ENCODE measurements around the gene LRCH4.

Gene LRCH4

GRCh38 chr7:100585511-100586265, at the start of gene LRCH4:
LRCH4 (minus strand) TSS chr7:100586129; CDS start chr7:100586100, 29 bp downstream.
- peak; percentile 65 for DNase-seq (ENCODE audit: low read depth)
- H3K4me3 ChIP-seq (ENCODE audit: low read depth, low read length) = peak within 1 kb of the TSS; percentile 93
- TF ChIP-seq, protein P1, sequence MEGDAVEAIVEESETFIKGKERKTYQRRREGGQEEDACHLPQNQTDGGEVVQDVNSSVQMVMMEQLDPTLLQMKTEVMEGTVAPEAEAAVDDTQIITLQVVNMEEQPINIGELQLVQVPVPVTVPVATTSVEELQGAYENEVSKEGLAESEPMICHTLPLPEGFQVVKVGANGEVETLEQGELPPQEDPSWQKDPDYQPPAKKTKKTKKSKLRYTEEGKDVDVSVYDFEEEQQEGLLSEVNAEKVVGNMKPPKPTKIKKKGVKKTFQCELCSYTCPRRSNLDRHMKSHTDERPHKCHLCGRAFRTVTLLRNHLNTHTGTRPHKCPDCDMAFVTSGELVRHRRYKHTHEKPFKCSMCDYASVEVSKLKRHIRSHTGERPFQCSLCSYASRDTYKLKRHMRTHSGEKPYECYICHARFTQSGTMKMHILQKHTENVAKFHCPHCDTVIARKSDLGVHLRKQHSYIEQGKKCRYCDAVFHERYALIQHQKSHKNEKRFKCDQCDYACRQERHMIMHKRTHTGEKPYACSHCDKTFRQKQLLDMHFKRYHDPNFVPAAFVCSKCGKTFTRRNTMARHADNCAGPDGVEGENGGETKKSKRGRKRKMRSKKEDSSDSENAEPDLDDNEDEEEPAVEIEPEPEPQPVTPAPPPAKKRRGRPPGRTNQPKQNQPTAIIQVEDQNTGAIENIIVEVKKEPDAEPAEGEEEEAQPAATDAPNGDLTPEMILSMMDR (IDR thresholded peaks at IDR 0.05; ENCODE audit: insufficient read depth, low read depth, low read length, missing control alignments) = no peak

- TF ChIP-seq, protein P1 (IDR thresholded peaks at IDR 0.05; ENCODE audit: insufficient read depth, low read depth, low read length, missing control alignments) = peak; percentile 63
- peak overlapping the region; percentile 99 for H3K4me3 ChIP-seq (ENCODE audit: low read depth, low read length)
- DNase-seq (ENCODE audit: low read depth) = peak; percentile 87
Measured at GRCh38 chr7:100632951-100633717, 47.2 kb upstream of the LRCH4 start.

GRCh38 chr7:100630066-100630465, 44.1 kb upstream of the LRCH4 start:
- DNase-seq (ENCODE audit: low read depth) = no peak
- H3K4me3 ChIP-seq (ENCODE audit: low read depth, low read length) = no peak overlapping the region
- TF ChIP-seq, protein P1 (IDR thresholded peaks at IDR 0.05; ENCODE audit: insufficient read depth, low read depth, low read length, missing control alignments) = no peak

- H3K4me3 ChIP-seq (ENCODE audit: low read depth, low read length) = no peak overlapping the region
- peak; percentile 71 for DNase-seq (ENCODE audit: low read depth)
- TF ChIP-seq, protein P1 (IDR thresholded peaks at IDR 0.05; ENCODE audit: insufficient read depth, low read depth, low read length, missing control alignments) = peak; percentile 61
Measured at GRCh38 chr7:100629117-100629716, 43.3 kb upstream of the LRCH4 start.

DNA sequence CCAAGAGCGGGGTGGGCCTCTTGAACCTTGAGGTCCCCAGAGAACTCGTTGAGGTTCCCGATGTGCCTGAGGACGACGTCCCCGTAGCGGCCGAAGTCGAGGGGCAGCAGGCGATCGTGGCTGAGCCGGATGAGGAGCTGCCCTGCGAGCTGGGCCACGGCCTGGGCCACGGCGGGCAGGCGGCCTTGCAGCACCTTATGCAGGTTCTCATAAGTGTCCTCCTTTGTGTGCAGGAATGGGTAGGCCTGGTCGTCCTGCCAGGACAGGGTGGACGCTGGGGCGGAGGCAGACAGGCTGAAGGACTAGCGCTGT, 41.3 kb upstream of the LRCH4 start:
- DNase-seq (ENCODE audit: low read depth) = no peak
- TF ChIP-seq, protein P1 (IDR thresholded peaks at IDR 0.05; ENCODE audit: insufficient read depth, low read depth, low read length, missing control alignments) = no peak
- H3K4me3 ChIP-seq (ENCODE audit: low read depth, low read length) = peak overlapping the region; percentile 53

GRCh38 chr7:100626530-100627237, 40.8 kb upstream of the LRCH4 start:
- TF ChIP-seq, protein P1 (IDR thresholded peaks at IDR 0.05; ENCODE audit: insufficient read depth, low read depth, low read length, missing control alignments) = no peak
- peak; percentile 89 for DNase-seq (ENCODE audit: low read depth)
- H3K4me3 ChIP-seq (ENCODE audit: low read depth, low read length) = peak overlapping the region; percentile 53

Measured in GM12865 (cell line).